GM21390 (cell line): ENCODE measurements around the gene SSC4D.
"Not testable (repeated sequence)": the region's sequence is repeated elsewhere in the genome, so short reads cannot be mapped to it uniquely, and the experiment has no call there.

Source experiments
- ATAC-seq: cut with Tn5 transposase; IDR thresholded peaks from one replicate; pipeline ENCODE4 v1.9.1; 2021; ENCODE audit not compliant: unreplicated experiment

SSC4D gene

DNA sequence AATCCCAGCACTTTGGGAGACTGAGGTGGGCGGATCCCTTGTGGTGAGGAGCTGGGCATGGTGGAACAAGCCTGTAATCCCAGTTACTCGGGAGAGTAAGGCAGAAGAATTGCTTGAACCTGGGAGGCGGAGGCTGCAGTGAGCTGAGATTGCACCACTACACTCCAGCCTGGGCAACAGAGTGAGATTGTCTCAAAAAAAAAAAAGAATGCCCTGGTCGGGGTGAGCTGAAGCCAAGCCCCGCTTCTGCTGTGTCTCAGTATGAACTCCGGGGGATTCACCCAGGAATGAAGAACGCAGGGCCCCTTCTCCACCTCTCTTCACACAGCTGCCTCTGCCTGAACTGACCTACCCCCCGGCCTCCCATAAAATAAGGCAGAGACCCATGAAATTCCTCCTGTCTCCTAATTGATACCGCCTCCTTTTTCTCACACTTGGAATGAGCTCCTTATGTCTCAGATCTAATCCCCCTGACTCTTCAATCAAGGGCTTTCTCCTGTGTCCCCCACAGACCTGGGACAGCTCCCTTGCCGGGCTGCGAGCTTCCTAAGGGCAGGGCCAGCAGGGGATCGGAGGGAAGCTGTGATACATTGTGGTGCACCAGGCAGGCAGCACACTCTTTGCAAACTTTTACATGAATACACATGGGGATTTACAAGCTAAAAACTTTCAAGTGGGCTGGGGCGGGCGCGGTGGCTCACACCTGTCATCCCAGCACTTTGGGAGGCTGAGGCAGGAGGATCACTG is 14.3 kb upstream of the SSC4D start:
- ATAC-seq = no peak

DNA sequence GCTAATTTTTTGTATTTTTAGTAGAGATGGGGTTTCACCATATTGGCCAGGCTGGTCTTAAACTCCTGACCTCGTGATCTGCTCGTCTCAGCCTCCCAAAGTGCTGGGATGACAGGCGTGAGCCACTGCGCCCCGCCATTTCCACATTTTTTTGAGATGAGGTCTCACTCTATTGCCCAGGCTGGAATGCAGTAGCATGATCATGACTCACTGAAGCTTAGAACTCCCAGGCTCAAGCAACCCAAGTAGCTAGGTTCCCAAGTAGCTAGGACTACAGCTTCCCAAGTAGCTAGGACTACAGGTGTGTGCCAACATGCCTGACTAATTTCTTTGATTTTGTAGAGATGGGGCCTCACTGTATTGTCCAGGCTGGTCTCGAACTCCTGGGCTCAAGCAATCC is 11.6 kb upstream of the SSC4D start:
- not testable (repeated sequence) for ATAC-seq

DNA sequence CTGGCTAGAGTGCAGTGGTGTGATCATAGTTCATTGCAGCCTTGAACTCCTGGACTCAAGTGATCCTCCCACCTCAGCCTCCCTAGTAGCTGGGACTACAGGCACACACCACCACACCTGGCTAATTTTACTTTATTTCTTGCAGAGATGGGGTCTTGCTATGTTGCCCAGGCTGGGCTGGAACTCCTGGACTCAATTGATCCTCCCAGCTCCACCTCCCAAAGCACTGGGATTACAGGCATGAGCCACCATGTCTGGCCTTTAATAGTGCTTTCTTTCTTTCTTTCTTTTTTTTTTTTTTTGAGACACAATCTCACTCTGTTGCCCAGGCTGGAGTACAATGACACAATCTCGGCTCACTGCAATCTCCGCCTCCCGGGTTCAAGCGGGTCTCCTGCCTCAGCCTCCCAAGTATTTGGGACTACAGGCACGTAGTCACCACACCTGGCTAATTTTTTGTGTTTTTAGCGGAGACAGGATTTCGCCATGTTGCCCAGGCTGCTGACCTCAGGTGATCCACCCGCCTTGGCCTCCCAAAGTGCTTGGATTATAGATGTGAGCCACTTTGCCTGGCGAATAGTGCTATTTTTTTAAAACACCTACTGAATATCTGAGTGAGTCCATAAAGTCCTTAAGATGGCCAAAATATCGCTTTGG is 8.3 kb upstream of the SSC4D start:
- ATAC-seq = not testable (repeated sequence)

DNA sequence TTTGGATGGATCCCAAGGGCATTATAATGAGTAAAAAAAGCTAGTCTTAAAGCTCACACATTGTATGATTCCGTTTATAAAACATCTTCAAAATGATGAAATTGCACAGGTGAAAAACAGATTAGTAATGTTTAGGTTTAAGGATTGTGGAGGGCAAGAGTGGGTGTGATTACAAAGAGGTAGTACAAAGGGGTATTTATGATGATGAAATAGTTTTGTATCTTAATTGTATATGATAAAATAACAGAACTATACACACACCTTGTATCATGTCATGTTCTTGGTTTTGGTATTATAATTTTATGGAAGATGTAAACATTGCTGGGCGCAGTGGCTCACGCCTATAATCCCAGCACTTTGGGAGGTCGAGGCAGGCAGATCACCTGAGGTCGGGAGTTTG is 2.8 kb upstream of the SSC4D start:
- no peak for ATAC-seq

DNA sequence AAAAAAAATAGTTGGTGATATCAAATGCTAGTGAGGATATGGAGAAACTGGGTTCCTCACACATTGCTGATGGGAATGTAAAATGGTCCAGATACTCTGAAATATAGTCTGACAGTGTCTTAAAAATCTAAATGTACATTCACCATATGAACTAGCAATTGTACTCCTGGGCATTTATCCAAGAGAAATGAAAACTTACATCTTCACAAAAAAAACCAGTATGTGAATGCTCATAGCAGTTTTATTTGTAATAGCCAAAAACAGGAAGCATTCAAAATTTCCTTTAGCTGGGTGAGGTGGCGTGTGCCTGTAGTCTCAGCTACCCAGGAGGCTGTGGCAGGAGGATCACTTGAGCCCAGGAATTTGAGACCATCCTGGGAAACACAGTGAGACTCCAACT is 2.1 kb upstream of the SSC4D start:
- no peak for ATAC-seq

DNA sequence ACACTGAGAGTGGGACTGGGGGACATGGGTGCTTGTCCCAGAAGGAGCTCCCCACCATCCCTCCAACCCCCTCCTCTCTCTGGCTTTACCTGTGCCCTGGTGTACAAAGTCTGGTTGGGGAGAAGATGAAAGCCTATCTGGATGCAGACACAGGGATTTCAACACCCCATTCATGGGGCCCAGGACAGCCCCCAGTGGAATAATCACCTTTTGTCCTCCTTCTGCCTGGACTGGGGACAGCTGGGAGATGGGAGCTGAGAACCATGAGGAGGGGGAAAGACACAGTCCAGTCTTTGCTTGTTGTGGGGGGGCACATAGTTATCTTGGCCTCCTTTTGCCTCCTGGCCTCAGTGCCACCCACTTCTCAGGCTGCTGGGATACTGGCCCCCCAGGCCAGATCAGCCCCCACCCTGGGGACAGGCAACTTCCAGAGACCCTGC is 1.4 kb downstream of the SSC4D start:
- ATAC-seq = no peak

DNA sequence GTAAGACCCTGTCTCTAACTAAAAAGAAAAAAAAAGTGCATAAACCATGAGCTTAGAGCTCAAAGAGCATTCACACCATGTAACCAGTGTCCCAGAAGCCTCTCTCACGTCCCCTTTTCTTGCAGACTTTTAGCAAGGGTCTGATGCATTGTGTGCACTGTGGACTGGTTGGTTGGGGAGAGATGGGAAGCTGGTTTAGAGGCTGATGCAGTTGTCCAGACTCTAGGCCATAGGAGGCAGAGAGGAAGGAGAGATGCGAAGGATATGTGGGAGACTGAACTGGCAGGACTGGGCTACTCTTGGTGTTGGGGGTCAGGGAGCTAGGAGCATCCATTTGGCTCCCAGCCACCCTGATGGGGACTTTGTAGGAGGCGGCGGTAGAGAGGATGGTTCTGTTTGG is 1.8 kb downstream of the SSC4D start:
- ATAC-seq = no peak

DNA sequence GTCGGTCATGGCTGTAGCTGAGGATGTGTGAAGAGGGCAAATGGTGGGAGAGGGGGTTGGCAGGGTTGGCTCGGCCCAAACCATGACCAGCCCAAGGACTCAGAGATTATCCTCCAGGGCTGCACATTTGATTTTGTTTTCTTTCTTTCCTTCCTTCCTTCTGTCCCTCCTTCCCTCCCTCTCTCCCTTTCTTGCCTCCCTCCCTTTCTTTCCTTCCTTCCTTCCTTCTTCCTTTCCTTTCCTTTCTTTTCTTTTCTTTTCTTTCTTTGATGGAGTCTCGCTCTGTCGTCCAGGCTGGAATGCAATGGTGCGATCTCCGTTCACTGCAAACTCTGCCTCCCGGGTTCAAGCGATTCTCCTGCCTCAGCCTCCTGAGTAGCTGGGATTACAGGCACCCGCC is 3.8 kb downstream of the SSC4D start:
- ATAC-seq = no peak

DNA sequence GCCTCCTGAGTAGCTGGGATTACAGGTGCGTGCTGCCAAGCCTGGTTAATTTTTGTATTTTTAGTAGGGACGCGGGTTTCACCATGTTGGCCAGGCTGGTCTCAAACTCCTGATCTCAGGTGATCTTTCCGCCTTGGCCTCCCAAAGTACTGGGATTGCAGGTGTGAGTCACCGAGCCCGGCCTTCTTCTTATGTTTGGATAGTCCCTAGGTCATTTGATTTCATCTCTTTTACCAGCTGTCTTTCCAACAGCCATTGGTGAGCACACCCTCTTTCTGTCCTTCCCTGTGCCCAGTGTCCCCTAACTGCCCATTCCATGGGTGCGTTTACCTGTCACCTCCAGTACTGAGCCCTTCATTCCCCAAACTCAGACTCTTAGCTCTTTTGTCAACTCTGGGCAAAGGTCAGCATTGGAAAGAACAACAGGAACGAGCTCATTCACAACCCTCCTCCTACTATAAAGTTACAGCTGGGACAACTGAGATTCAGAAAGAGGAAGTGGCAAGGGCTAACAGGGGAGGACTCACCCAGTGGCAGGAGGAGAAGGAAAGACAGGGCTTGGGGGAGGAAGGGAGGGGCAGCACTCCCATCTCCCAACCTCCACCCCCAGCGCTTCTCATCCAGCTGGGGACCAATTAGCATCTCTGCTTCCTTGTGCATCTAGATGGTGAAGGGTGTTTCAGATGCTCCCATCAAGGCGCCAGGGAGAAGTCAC is 5.6 kb downstream of the SSC4D start:
- no peak for ATAC-seq

DNA sequence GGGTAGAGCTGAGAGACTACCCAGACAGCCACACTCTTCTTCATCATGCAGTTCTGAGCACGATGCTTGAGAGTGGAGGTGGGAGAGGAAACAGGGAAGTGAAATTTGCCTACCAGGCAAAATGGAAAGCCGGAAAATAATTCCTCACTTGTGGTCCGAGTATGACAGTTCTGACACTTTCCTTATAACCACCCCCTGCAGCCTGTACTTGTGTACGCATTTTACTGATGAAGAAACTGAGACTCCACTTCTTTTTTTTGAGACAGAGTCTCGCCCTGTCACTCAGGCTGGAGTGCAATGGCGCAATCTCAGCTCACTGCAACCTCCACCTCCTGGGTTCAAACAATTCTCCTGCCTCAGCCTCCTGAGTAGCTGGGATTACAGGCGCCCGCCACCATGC is 6.4 kb downstream of the SSC4D start:
- not testable (repeated sequence) for ATAC-seq

DNA sequence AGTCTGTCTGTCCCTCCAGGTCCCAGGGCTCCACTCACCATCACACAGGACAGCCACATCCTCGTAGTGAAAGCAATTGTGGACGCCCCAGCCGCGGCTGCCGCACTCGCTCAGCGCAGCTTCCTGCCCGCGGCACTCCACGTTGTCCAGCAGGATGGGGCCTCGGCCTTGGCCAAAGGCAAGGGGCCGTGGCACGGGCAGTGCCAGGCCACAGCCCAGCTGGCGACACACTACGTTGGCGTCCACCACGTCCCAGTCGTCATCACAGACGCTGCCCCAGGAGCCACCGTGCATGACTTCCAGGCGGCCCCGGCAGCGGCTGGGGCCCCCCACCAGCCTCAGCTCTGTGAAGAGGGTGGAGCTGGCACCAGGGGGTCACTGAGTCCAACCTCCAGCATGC is 9.2 kb downstream of the SSC4D start:
- no peak for ATAC-seq

DNA sequence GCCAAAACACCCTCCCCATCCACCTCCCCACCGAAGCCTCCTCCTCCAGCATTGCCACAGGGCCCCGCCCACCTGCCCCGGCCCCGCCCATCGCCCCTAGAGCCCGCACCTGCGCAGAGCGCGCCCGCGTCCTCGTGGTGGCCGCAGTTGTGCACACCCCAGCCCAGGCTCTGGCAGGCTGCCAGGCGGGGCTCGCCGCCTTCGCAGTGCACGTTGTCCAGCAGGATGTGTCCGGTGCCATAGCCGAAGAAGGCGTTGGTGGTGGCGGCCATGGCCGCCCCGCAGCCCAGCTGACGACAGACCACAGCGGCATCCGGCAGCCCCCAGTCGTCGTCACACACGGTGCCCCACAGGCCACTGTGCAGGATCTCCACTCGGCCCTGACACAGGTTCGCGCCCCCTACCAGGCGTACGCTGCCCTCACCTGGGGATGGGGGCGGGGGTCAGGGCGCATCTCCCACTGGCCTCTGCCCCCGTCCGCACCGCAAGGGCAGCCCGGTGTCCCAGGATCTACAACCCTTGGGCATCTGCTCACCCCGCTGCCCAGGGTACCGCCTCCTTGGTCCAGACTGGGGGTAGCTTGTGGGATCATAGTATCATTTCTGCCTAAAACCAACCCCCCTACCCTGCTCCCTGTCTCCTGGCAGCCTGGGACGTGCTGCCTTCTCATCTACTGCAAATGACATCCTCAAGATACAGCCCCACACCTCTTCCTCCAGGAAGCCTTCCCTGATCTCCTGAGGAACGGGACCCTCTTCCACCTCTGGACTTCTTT is 11.9 kb downstream of the SSC4D start:
- ATAC-seq = no peak

DNA sequence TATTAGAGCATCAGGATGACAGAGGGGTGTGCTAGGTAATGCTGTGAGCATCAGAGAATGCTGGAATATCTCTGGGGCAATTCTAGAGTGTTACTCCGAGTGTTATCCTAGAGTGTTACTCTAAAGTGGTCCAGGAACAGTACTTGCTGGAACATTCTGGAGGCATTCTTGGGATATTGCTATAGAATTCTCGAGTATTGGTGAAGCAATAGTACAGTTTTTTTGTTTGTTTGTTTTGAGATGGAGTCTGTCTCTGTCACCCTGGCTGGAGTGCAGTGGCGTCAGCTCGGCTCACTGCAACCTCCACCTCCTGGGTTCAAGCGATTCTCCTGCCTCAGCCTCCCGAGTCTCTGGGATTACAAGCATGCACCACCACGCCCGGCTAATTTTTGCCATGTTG is 12.6 kb downstream of the SSC4D start:
- ATAC-seq = no peak

DNA sequence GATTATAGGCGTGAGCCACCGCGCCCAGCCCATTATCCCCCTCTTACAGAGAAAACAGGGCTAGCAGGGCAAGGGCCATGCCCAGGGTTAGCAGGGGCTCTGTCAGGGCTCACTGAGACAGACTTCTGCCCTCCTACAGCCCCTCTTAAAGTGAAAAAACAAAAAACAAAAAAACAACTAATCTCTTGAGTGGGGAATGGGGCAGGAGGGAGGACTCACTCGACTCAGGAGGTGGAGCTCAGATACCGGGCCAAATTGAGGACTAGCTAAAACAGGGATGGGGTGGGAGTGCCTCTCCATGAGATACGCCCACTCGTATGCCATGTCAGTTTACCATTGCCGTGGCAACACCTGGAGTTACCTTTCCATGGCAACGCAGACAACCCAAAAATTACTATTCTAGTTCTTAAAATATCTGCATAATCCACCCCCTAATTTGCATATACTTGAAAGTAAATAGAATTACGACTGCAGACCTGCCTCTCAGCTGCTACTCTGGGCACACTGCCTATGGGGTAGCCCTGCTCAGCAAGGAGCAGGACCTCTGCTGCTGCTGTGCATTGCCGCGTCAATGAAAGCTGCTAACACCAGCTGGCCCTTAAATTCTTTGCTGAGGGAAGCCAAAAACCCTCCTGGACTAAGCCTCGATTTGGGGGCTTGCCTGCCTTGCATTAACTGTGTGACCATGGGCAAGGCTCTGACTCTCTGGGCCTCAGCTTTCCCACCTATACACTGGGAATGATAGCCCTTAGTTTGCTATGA is 13.4 kb downstream of the SSC4D start:
- ATAC-seq = no peak

DNA sequence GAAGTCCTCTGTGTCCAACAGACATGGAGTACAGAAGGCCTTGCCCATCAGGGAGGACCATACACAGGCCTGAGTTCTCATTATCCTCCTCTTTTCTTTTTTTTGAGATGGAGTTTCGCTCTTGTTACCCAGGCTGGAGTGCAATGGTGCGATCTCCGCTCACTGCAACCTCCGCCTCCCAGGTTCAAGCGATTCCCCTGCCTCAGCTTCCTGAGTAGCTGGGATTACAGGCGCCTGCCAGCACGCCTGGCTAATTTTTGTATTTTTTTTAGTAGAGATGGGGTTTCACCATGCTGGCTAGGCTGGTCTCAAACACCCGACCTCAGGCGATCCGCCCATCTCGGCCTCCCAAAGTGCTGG is 13.9 kb downstream of the SSC4D start:
- not testable (repeated sequence) for ATAC-seq

DNA sequence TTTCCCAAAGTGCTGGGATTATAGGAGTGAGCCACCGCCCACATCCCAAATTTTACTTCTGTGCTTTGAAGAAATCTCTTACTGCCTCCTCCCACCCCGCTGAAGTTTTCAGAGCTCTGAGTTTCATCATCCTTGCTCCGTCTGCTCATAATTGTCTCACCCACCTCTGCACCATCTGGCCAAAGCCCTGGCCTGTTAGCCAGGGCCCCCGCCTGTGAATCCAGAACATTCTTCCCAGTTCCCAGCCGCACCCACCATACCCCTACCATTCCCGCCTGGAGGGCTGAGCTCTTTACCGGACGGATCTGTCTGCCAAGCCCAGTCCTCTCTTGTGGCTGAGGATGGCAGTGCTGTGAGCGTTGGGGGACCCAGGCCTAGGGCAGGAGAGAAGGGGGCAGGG is 14.5 kb downstream of the SSC4D start:
- ATAC-seq = no peak

DNA sequence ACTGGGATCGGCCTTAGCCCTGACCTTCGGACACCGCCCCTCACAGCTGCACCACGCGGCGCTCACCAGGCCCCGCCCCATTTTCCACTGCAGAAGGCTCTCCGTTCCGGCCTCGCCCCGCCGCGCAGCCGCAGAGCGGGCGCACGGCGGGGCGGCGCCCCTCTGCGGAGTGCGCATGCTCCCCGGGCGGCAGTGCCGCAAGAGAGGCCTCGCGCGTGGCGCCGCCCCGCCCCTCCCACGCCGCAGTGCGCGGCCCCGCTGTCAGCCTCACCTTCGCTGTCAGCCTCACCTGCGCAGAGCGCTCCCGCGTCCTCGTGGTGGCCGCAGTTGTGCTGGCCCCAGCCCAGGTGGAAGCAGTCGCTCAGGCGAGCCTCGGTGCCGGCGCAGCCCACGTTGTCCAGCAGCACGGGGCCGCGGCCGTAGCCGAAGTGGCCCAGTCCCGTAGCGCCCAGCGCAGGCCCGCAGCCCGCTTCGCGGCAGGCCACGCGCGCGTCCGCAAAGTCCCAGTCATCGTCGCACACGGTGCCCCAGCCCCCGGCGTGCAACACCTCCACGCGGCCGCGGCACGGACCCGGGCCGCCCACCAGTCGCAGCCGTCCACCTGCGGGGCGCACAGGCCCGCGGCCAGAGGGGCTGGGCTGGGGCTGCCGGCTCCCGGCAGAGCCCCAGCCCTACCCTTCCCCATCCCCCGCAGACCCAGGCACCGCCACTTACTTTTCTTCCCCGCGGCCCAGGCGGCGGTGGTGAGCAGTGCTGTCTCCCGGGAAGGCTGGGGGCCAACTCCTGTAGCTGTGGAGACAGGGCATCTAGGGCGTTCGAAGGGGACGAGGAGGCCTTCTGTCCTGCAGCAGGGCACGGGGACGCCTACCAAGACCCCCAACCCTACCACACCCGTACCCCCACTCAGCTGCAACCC is 16.1 kb downstream of the SSC4D start:
- ATAC-seq = peak; percentile 87

DNA sequence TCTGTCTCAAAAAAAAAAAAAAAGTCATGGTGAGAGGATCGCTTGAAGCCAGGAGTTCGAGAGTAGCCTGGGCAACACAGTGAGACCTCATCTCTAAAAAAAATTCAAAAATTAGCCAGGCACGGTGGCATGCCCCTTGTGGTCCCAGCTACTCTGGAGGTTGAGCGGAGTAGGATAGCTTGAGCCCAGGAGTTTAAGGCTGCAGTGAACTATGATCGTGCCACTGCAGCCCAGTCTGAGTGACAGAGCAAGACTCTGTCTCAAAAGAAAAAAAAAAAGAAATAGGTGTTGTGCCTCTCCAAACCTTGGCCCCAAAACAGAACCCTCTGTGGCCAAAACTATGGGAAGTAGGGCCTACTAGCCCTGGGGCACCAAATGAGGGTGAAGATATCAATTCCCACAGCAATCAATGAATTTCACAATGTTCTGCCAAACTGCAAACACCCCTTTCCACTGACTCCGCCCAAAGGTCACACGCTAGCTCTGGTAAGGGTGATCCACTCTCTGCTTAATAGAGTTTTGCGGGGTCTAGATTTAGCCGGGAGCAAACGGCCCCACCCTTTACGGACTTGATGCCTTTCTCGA is 16.9 kb downstream of the SSC4D start:
- ATAC-seq = no peak

DNA sequence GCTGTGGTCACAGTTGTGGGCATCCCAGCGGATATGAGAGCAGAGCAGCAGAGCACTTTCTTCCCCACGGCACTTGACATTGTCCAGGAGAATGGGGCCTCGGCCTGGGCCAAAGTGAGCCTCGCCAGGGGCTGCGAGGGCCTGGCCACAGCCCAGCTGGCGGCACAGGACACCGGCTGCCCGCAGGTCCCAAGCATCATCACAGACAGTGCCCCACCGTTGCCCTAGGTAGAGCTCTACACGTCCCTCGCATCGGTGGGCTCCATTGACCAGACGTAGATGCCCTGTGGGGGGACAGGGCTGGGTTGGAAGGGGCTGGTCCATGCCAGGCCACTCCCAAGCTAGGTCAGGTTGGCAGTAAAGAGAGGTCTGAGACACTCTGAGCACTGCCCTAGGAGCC is 19.4 kb downstream of the SSC4D start:
- no peak for ATAC-seq
